Measurements from ENCODE around the gene NMNAT2. TPM values are rescaled to one million over a fixed set of nuclear protein-coding genes. Genes with fewer than 3 reads are reported as not detected.

The NMNAT2 gene
- total RNA-seq, 1 experiment from 2014 or later = 0.39 TPM

- in situ Hi-C loops (cut with HindIII; ENCODE audit: low pct_unique_long_range_greater_than_20kb, low sequenced_read_pairs) = no loop called here
- POLR2A ChIA-PET = no interaction called here
- CTCF ChIA-PET = no interaction called here
Measured at GRCh38 chr1:183247931-183248330, 170.2 kb downstream of the NMNAT2 start.

GRCh38 chr1:183247484-183247883 lies 170.7 kb downstream of the NMNAT2 start:
- DNase-seq (ENCODE audit: low read depth, low spot score) (no peak), ATAC-seq (no peak)
- Histone ChIP-seq H3K9me3 (ENCODE audit: control insufficient read depth, insufficient read depth, low read depth, low read length) (no peaks in the 10 kb centered on the region), H3K27ac (ENCODE audit: low read length) (no peak overlapping the region), H3K4me1 (ENCODE audit: control insufficient read depth, insufficient read depth, low read length) (no peaks in the 10 kb centered on the region), H3K27me3 (ENCODE audit: control insufficient read depth, insufficient read depth, low read length) (no peaks in the 10 kb centered on the region), H3K4me3 (ENCODE audit: low read depth in 2 of 2, low read length in 2 of 2) (no peak overlapping the region), H3K36me3 (ENCODE audit: control insufficient read depth, insufficient read depth, low read length) (no peaks in the 10 kb centered on the region)
- CTCF ChIA-PET = no interaction called here
- BruUV-seq (replicated peaks) = no TSS peak
- POLR2A ChIA-PET = no interaction called here
- intact Hi-C loops (cut with micrococcal nuclease; ENCODE audit: unreplicated experiment) (no loop called here), in situ Hi-C loops (cut with HindIII; ENCODE audit: low pct_unique_long_range_greater_than_20kb, low sequenced_read_pairs) (no loop called here)
- no peak for TF ChIP-seq SIN3A (IDR thresholded peaks at IDR 0.05; ENCODE audit: borderline replicate concordance, insufficient read depth, low read depth, low read length)
- no peak for TF ChIP-seq CTCF (IDR thresholded peaks at IDR 0.05)
- TF ChIP-seq TCF7L2 (IDR thresholded peaks at IDR 0.05; ENCODE audit: low read depth, low read length) = no peak
- TF ChIP-seq POLR2AphosphoS5 (IDR thresholded peaks at IDR 0.05; ENCODE audit: low read depth, low read length) = no peak
- no peak for TF ChIP-seq REST (IDR thresholded peaks at IDR 0.05; ENCODE audit: insufficient read depth in 1 of 2, low read depth in 2 of 2, low read length in 1 of 2)

More at GRCh38 chr1:183247931-183248330, 170.2 kb downstream of the NMNAT2 start:
- no peaks in the 10 kb centered on the region for H3K27me3 ChIP-seq (ENCODE audit: control insufficient read depth, insufficient read depth, low read length)
- H3K4me3 ChIP-seq (ENCODE audit: low read depth in 2 of 2, low read length in 2 of 2) = no peak overlapping the region
- no TSS peak for BruUV-seq (replicated peaks)
- no peaks in the 10 kb centered on the region for H3K9me3 ChIP-seq (ENCODE audit: control insufficient read depth, insufficient read depth, low read depth, low read length)
- TF ChIP-seq REST (IDR thresholded peaks at IDR 0.05; ENCODE audit: insufficient read depth in 1 of 2, low read depth in 2 of 2, low read length in 1 of 2) (no peak), TCF7L2 (IDR thresholded peaks at IDR 0.05; ENCODE audit: low read depth, low read length) (no peak)
- no peaks in the 10 kb centered on the region for H3K36me3 ChIP-seq (ENCODE audit: control insufficient read depth, insufficient read depth, low read length)
- intact Hi-C loops (cut with micrococcal nuclease; ENCODE audit: unreplicated experiment) = no loop called here
- no peak overlapping the region for H3K27ac ChIP-seq (ENCODE audit: low read length)
- no peak for DNase-seq (ENCODE audit: low read depth, low spot score)
- H3K4me1 ChIP-seq (ENCODE audit: control insufficient read depth, insufficient read depth, low read length) = no peaks in the 10 kb centered on the region
- no peak for ATAC-seq

Data from Panc1 (cell line).